Thyroid gland (tissue), 4 donors: Measurements from ENCODE around the gene RBMS2. TPM values are rescaled to one million over a fixed set of nuclear protein-coding genes. Genes with fewer than 3 reads are reported as not detected.

Experiments
- DNase-seq, 2 donors: peaks; one replicate each; pipeline ENCODE4 v3.0.0-alpha.2; 2019
- H3K27ac ChIP-seq, 3 donors: fragments of 200-600 bp; sonication (generic); 1 replicate in 2 of 3; 2 replicates in 1 of 3; pipeline ENCODE4 v1.5.1; 2016 to 2019; ENCODE audit warnings: mild to moderate bottlenecking in 1 of 3, moderate library complexity in 1 of 3
- H3K27me3 ChIP-seq: fragments of 200-600 bp; sonication (generic); one replicate; pipeline ENCODE4 v1.5.1; 2019
- H3K36me3 ChIP-seq, 2 donors: fragments of 200-600 bp; sonication (generic); one replicate each; pipeline ENCODE4 v1.5.1; 2016 to 2019
- H3K4me1 ChIP-seq, 2 donors: fragments of 200-600 bp; sonication (generic); one replicate each; pipeline ENCODE4 v1.5.1; 2017 to 2019
- H3K4me3 ChIP-seq, 3 donors: fragments of 200-600 bp; sonication (generic); replicated peaks in 1 of 3; 1 replicate in 2 of 3; 2 replicates in 1 of 3; pipeline ENCODE4 v1.5.1; 2016; ENCODE audit warnings: mild to moderate bottlenecking in 1 of 3
- H3K9me3 ChIP-seq: fragments of 200-600 bp; sonication (generic); one replicate; pipeline ENCODE4 v1.5.1; 2017
- CTCF ChIP-seq, 6 experiments: fragments of 200-600 bp in 3 of 6; fragments of 450-650 bp in 3 of 6; sonication (generic) in 3 of 6; IDR thresholded peaks; one replicate each; pipeline ENCODE4 v1.5.1; 2016 to 2019; ENCODE audit warnings: antibody characterized with exemption in 6 of 6, mild to moderate bottlenecking in 2 of 6, inconsistent platforms in 1 of 6, moderate library complexity in 1 of 6
- POLR2A ChIP-seq, 2 donors: fragments of 450-650 bp; IDR thresholded peaks; one replicate each; pipeline ENCODE4 v1.6.1; 2017; ENCODE audit warnings: antibody characterized with exemption in 2 of 2, mild to moderate bottlenecking in 2 of 2, moderate library complexity in 1 of 2
- WGBS, 2 donors: methylation state at CpG; one replicate each; pipeline ENCODE4 v1.1.5; 2017; 5-methylcytosine and 5-hydroxymethylcytosine counted together
- intact Hi-C: fragments of 100-400 bp; cut with DNase I; formaldehyde crosslinking; loops from one replicate; pipeline ENCODE4 v1.15.1; 2023
- total RNA-seq, 4 donors: library from RNA; depleted of rRNA; stranded (reverse); fragments of >200 nt; gene quantifications; one replicate each; pipeline ENCODE4 v1.2.3, GENCODE V29; 2016

RBMS2 gene
- total RNA-seq, 4 donors from 2014 or later: 39.8 to 58.3 (median 50.2) TPM

DNA sequence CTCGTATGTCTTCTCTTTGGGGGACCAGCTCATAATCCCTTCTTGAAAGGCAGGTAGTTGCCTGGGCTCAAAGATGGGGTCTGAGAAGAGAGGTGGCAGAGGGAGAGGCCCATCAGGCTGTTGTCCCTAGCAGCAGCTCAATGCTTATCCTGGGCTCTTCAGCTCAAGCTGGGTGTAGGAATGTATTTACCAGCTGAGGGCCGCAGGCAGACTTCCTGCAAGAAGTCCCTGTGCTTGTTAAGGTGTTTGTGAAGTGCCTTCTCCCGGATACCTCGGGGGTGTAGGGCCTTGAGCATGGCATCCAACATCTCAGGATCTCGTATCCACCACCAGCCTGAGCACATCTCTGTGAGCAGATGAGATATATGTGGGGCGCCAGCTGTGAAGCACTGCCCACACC lies 79.1 kb downstream of the RBMS2 start:
- no peak for DNase-seq
- Histone ChIP-seq H3K27ac (no peak overlapping the region), H3K36me3 (peaks cover 80 to 84% of the 10 kb centered on the region in 2 donors), H3K4me3 (no peak overlapping the region), H3K4me1 (peaks cover 0 to 4% of the 10 kb centered on the region in 2 donors), H3K27me3 (no peaks in the 10 kb centered on the region), H3K9me3 (no peaks in the 10 kb centered on the region)
- TF ChIP-seq CTCF (IDR thresholded peaks at IDR 0.05): no peak
- TF ChIP-seq POLR2A (IDR thresholded peaks at IDR 0.05): no peak
- WGBS, 2 donors: 89 to 100% methylated on average over 2 to 3 of the region's 6 CpGs
- intact Hi-C loops: no loop called here

GRCh38 chr12:56601503-56601902 lies 79.9 kb downstream of the RBMS2 start:
- intact Hi-C loops: no loop called here
- no peak overlapping the region for H3K4me3 ChIP-seq
- TF ChIP-seq POLR2A (IDR thresholded peaks at IDR 0.05) (no peak), CTCF (IDR thresholded peaks at IDR 0.05) (no peak)
- peaks cover 0 to 4% of the 10 kb centered on the region in 2 donors for H3K4me1 ChIP-seq
- H3K36me3 ChIP-seq: peaks cover 87 to 88% of the 10 kb centered on the region in 2 donors
- no peaks in the 10 kb centered on the region for H3K27me3 ChIP-seq
- WGBS, 2 donors: 79 to 85% methylated on average over 2 to 3 of the region's 3 CpGs
- DNase-seq: no peak
- H3K9me3 ChIP-seq: no peaks in the 10 kb centered on the region
- no peak overlapping the region for H3K27ac ChIP-seq

GRCh38 chr12:56602239-56602638 lies 80.6 kb downstream of the RBMS2 start:
- Histone ChIP-seq H3K27ac (no peak overlapping the region), H3K4me3 (no peak overlapping the region), H3K4me1 (no peaks in the 10 kb centered on the region), H3K27me3 (no peaks in the 10 kb centered on the region), H3K36me3 (peaks cover 95% of the 10 kb centered on the region in 2 donors), H3K9me3 (no peaks in the 10 kb centered on the region)
- intact Hi-C loops: no loop called here
- WGBS, 2 donors: 84 to 91% methylated on average over 3 of the region's 3 CpGs
- TF ChIP-seq POLR2A (IDR thresholded peaks at IDR 0.05): no peak
- no peak for DNase-seq

DNA sequence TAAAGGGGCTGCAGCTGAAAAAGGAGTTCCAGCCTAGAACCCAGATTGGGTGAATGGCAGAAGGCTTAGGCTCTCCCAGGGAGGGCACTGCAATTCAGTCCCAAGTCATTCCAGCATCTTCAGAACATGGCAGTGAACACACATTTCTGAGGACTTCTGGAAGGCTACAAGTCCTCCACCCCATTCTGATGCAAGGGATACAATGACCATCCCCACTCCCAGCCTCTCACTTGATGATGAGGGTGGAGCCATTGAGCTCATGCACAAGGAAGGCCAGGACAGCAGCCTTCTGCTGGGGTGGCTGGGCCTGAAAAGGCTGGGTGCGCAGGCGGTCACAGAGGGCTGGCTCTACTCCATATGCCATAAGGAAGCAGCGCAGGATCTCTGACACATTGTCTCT lies 82.7 kb downstream of the RBMS2 start:
- DNase-seq: no peak
- 95 to 98% methylated on average over 3 of the region's 3 CpGs for WGBS, 2 donors
- TF ChIP-seq CTCF (IDR thresholded peaks at IDR 0.05): no peak
- no peak for TF ChIP-seq POLR2A (IDR thresholded peaks at IDR 0.05)
- no peak overlapping the region for H3K27ac ChIP-seq
- H3K4me3 ChIP-seq: no peak overlapping the region
- intact Hi-C loops: no loop called here
- peaks cover 97 to 99% of the 10 kb centered on the region in 2 donors for H3K36me3 ChIP-seq
- no peaks in the 10 kb centered on the region for H3K27me3 ChIP-seq
- H3K4me1 ChIP-seq: no peaks in the 10 kb centered on the region
- H3K9me3 ChIP-seq: no peaks in the 10 kb centered on the region

- no peaks in the 10 kb centered on the region for H3K27me3 ChIP-seq
- peaks cover 75 to 87% of the 10 kb centered on the region in 2 donors for H3K36me3 ChIP-seq
- DNase-seq: no peak
- H3K9me3 ChIP-seq: no peaks in the 10 kb centered on the region
- no peak overlapping the region for H3K4me3 ChIP-seq
- no peak for TF ChIP-seq CTCF (IDR thresholded peaks at IDR 0.05)
- no peak for TF ChIP-seq POLR2A (IDR thresholded peaks at IDR 0.05)
- no peak overlapping the region for H3K27ac ChIP-seq
- no peaks in the 10 kb centered on the region for H3K4me1 ChIP-seq
- intact Hi-C loops: no loop called here
- 91 to 92% methylated on average over 8 of the region's 8 CpGs for WGBS, 2 donors
Observed at GRCh38 chr12:56614627-56615026, 93.0 kb downstream of the RBMS2 start.

- Histone ChIP-seq H3K27ac (no peak overlapping the region), H3K36me3 (peaks cover 60 to 71% of the 10 kb centered on the region in 2 donors), H3K4me3 (no peak overlapping the region), H3K9me3 (no peaks in the 10 kb centered on the region), H3K4me1 (no peaks in the 10 kb centered on the region), H3K27me3 (no peaks in the 10 kb centered on the region)
- TF ChIP-seq CTCF (IDR thresholded peaks at IDR 0.05): no peak
- 96 to 97% methylated on average over 3 of the region's 3 CpGs for WGBS, 2 donors
- DNase-seq: no peak
- intact Hi-C loops: no loop called here
Observed at GRCh38 chr12:56616244-56616643, 94.6 kb downstream of the RBMS2 start.
